ENCODE measurements around the gene ATF6.
"Not testable (repeated sequence)": the region's sequence is repeated elsewhere in the genome, so short reads cannot be mapped to it uniquely, and the experiment has no call there.

ATF6 gene

GRCh38 chr1:161747801-161748200 lies 18.3 kb upstream of the ATF6 start:
- TF ChIP-seq, protein P1, sequence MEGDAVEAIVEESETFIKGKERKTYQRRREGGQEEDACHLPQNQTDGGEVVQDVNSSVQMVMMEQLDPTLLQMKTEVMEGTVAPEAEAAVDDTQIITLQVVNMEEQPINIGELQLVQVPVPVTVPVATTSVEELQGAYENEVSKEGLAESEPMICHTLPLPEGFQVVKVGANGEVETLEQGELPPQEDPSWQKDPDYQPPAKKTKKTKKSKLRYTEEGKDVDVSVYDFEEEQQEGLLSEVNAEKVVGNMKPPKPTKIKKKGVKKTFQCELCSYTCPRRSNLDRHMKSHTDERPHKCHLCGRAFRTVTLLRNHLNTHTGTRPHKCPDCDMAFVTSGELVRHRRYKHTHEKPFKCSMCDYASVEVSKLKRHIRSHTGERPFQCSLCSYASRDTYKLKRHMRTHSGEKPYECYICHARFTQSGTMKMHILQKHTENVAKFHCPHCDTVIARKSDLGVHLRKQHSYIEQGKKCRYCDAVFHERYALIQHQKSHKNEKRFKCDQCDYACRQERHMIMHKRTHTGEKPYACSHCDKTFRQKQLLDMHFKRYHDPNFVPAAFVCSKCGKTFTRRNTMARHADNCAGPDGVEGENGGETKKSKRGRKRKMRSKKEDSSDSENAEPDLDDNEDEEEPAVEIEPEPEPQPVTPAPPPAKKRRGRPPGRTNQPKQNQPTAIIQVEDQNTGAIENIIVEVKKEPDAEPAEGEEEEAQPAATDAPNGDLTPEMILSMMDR (IDR thresholded peaks at IDR 0.05; ENCODE audit: low read depth, low read length): no peak
- in situ Hi-C loops (cut with HindIII; ENCODE audit: low sequenced_read_pairs): loop anchor here (25.0 kb wide), 1 partner anchor 110 kb away; the partner anchor contains the start of gene FCGR3B
- no peak overlapping the region for H3K4me3 ChIP-seq (ENCODE audit: low read depth, low read length)
- DNase-seq (ENCODE audit: low read depth, low spot score): no peak

GRCh38 chr1:161749509-161750407 lies 16.4 kb upstream of the ATF6 start, which contains the start of gene DUSP12:
TSS of gene DUSP12 (plus strand) at chr1:161749786. CDS start at chr1:161749802, 16 bp downstream.
- TF ChIP-seq, protein P1 (IDR thresholded peaks at IDR 0.05; ENCODE audit: low read depth, low read length): peak; percentile 26
- peak; percentile 96 for DNase-seq (ENCODE audit: low read depth, low spot score)
- peak within 1 kb of the TSS; percentile 87 for H3K4me3 ChIP-seq (ENCODE audit: low read depth, low read length)
- in situ Hi-C loops (cut with HindIII; ENCODE audit: low sequenced_read_pairs): loop anchor here (25.0 kb wide), 1 partner anchor 112 kb away; the partner anchor contains the start of gene FCGR3B

GRCh38 chr1:161763522-161764098 lies 2.5 kb upstream of the ATF6 start:
- peak; percentile 14 for DNase-seq (ENCODE audit: low read depth, low spot score)
- TF ChIP-seq, protein P1 (IDR thresholded peaks at IDR 0.05; ENCODE audit: low read depth, low read length): peak; percentile 55
- no peak overlapping the region for H3K4me3 ChIP-seq (ENCODE audit: low read depth, low read length)
- in situ Hi-C loops (cut with HindIII; ENCODE audit: low sequenced_read_pairs): no loop called here

DNA sequence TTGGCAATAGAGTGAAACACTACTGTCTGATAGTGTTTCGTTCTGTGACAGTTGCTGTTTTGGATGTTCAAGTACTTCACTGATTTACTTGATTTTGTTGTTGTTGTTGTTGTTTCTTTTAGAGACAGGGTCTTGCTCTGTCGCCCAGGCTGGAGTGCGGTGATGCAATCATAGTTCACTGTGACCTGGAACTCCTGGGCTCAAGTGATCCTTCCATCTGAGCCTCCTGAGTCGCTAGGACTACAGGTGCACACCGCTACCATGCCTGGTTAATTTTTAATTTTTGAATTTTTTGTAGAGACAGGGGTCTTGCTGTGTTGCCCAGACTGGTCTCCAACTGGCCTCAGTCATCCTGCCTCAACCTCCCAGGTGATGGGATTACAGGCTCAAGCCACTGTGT lies 2.3 kb downstream of the ATF6 start:
- TF ChIP-seq, protein P1 (IDR thresholded peaks at IDR 0.05; ENCODE audit: low read depth, low read length): no peak
- no peak for DNase-seq (ENCODE audit: low read depth, low spot score)
- in situ Hi-C loops (cut with HindIII; ENCODE audit: low sequenced_read_pairs): no loop called here
- H3K4me3 ChIP-seq (ENCODE audit: low read depth, low read length): no peak overlapping the region

GRCh38 chr1:161768986-161769672 lies 3.0 kb downstream of the ATF6 start:
- TF ChIP-seq, protein P1 (IDR thresholded peaks at IDR 0.05; ENCODE audit: low read depth, low read length): no peak
- no peak for DNase-seq (ENCODE audit: low read depth, low spot score)
- in situ Hi-C loops (cut with HindIII; ENCODE audit: low sequenced_read_pairs): no loop called here
- no peak overlapping the region for H3K4me3 ChIP-seq (ENCODE audit: low read depth, low read length)

- H3K4me3 ChIP-seq (ENCODE audit: low read depth, low read length); DNase-seq (ENCODE audit: low read depth, low spot score); in situ Hi-C loops (cut with HindIII; ENCODE audit: low sequenced_read_pairs): not testable (repeated sequence)
Observed at GRCh38 chr1:161769673-161770045, 3.5 kb downstream of the ATF6 start.
